Transverse colon (tissue), 3 donors: ENCODE data around the gene TRIP10.

Source experiments
- CTCF ChIP-seq, 5 experiments: fragments of 200-600 bp in 3 of 5; fragments of 450-650 bp in 2 of 5; sonication (generic) in 3 of 5; IDR thresholded peaks; 1 replicate in 2 of 5; 2 replicates in 3 of 5; pipeline ENCODE4 v1.5.1; 2016 to 2017; ENCODE audit warnings: antibody characterized with exemption in 5 of 5, inconsistent platforms in 3 of 5, mild to moderate bottlenecking in 2 of 5, moderate library complexity in 1 of 5
- POLR2A ChIP-seq: fragments of 450-650 bp; IDR thresholded peaks from one replicate; pipeline ENCODE4 v1.6.1; 2016; ENCODE audit warnings: antibody characterized with exemption, mild to moderate bottlenecking, moderate library complexity

DNA sequence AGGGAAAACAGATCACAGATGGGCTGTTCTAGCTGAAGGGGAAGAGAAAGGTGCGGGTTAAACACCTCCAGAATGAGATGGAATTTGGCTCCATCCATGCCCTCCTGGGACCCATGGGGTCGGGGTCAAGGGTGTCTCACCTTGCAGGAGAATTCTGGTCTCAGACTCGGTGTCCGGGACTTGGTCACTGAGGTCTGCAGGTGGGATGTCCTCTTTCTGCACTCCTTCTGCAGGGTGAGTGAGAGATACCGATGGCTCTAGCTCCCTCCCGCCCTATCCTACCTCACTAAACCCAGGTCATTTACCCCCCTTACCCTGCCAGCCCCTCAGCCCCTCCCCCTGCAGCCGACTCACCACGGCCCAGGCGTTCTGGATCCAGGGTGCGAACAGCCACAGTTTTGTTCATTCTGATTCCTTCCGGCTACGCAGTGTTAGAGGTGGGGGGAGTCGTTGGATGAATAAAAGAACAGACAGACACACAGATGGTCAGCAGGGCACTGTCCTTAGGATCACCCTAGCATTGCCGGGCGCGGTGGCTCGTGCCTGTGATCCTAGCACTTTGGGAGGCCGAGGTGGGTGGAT is 43.1 kb upstream of the TRIP10 start:
- no peak for TF ChIP-seq CTCF (IDR thresholded peaks at IDR 0.05)
- TF ChIP-seq POLR2A: no peak
